ENCODE measurements around the gene ANKRD44.
"Not testable (repeated sequence)": the region's sequence is repeated elsewhere in the genome, so short reads cannot be mapped to it uniquely, and the experiment has no call there.

The ANKRD44 gene

GRCh38 chr2:197241153-197241552 lies 69.4 kb downstream of the ANKRD44 start:
- in situ Hi-C loops (cut with HindIII; ENCODE audit: low sequenced_read_pairs), result no loop called here

GRCh38 chr2:197240421-197241041 lies 70.0 kb downstream of the ANKRD44 start:
- in situ Hi-C loops (cut with HindIII; ENCODE audit: low sequenced_read_pairs), result no loop called here

GRCh38 chr2:197240018-197240417 lies 70.6 kb downstream of the ANKRD44 start:
- in situ Hi-C loops (cut with HindIII; ENCODE audit: low sequenced_read_pairs), result not testable (repeated sequence)

GRCh38 chr2:197239434-197239833 lies 71.1 kb downstream of the ANKRD44 start:
- in situ Hi-C loops (cut with HindIII; ENCODE audit: low sequenced_read_pairs), result no loop called here

GRCh38 chr2:197238043-197238365 lies 72.6 kb downstream of the ANKRD44 start:
- in situ Hi-C loops (cut with HindIII; ENCODE audit: low sequenced_read_pairs), result no loop called here

- in situ Hi-C loops (cut with HindIII; ENCODE audit: low sequenced_read_pairs), result no loop called here
Measured at GRCh38 chr2:197237291-197238042, 73.1 kb downstream of the ANKRD44 start.

GRCh38 chr2:197236816-197237215 lies 73.8 kb downstream of the ANKRD44 start:
- in situ Hi-C loops (cut with HindIII; ENCODE audit: low sequenced_read_pairs), result no loop called here

- in situ Hi-C loops (cut with HindIII; ENCODE audit: low sequenced_read_pairs), result no loop called here
Measured at GRCh38 chr2:197236159-197236558, 74.4 kb downstream of the ANKRD44 start.

GRCh38 chr2:197235711-197236110 lies 74.9 kb downstream of the ANKRD44 start:
- in situ Hi-C loops (cut with HindIII; ENCODE audit: low sequenced_read_pairs), result no loop called here

GRCh38 chr2:197234671-197235191 lies 75.8 kb downstream of the ANKRD44 start:
- in situ Hi-C loops (cut with HindIII; ENCODE audit: low sequenced_read_pairs), result no loop called here

GRCh38 chr2:197233473-197233872 lies 77.1 kb downstream of the ANKRD44 start:
- in situ Hi-C loops (cut with HindIII; ENCODE audit: low sequenced_read_pairs), result no loop called here

- in situ Hi-C loops (cut with HindIII; ENCODE audit: low sequenced_read_pairs), result no loop called here
Measured at GRCh38 chr2:197232010-197232409, 78.6 kb downstream of the ANKRD44 start.

GRCh38 chr2:197229509-197230443 lies 80.8 kb downstream of the ANKRD44 start:
- in situ Hi-C loops (cut with HindIII; ENCODE audit: low sequenced_read_pairs), result no loop called here

GRCh38 chr2:197223451-197223850 lies 87.1 kb downstream of the ANKRD44 start:
- in situ Hi-C loops (cut with HindIII; ENCODE audit: low sequenced_read_pairs), result no loop called here

GRCh38 chr2:197219636-197220035 lies 90.9 kb downstream of the ANKRD44 start:
- in situ Hi-C loops (cut with HindIII; ENCODE audit: low sequenced_read_pairs), result no loop called here

GRCh38 chr2:197217541-197217940 lies 93.0 kb downstream of the ANKRD44 start:
- in situ Hi-C loops (cut with HindIII; ENCODE audit: low sequenced_read_pairs), result no loop called here

GRCh38 chr2:197216361-197216979 lies 94.1 kb downstream of the ANKRD44 start:
- in situ Hi-C loops (cut with HindIII; ENCODE audit: low sequenced_read_pairs), result no loop called here

- in situ Hi-C loops (cut with HindIII; ENCODE audit: low sequenced_read_pairs), result no loop called here
Measured at GRCh38 chr2:197215748-197216360, 94.7 kb downstream of the ANKRD44 start.

GRCh38 chr2:197212344-197213262 lies 98.0 kb downstream of the ANKRD44 start:
- in situ Hi-C loops (cut with HindIII; ENCODE audit: low sequenced_read_pairs), result no loop called here
